Upper lobe of left lung (tissue), 4 donors: ENCODE measurements around the gene KLF18.

Source experiments
- CTCF ChIP-seq, 6 experiments: fragments of 450-650 bp in 4 of 6; fragments of 200-600 bp in 2 of 6; sonication (generic) in 2 of 6; IDR thresholded peaks; one replicate each; pipeline ENCODE4 v1.5.1; 2016 to 2019; ENCODE audit warnings: antibody characterized with exemption in 6 of 6
- EP300 ChIP-seq, 4 donors: sonication (generic); formaldehyde crosslinking; IDR thresholded peaks; one replicate each; pipeline ENCODE4 v1.5.1; 2017; ENCODE audit warnings: antibody characterized with exemption in 4 of 4, control low read depth in 2 of 4
- POLR2A ChIP-seq, 4 donors: fragments of 450-650 bp; IDR thresholded peaks; one replicate each; pipeline ENCODE4 v1.5.1; 2016 to 2017; ENCODE audit warnings: antibody characterized with exemption in 4 of 4, mild to moderate bottlenecking in 2 of 4
- POLR2AphosphoS5 ChIP-seq, 2 donors: sonication (generic); formaldehyde crosslinking; IDR thresholded peaks; one replicate each; pipeline ENCODE4 v1.5.1; 2017; ENCODE audit warnings: antibody characterized with exemption in 2 of 2

- no peak for TF ChIP-seq CTCF (IDR thresholded peaks at IDR 0.05)
- no peak for TF ChIP-seq POLR2AphosphoS5 (IDR thresholded peaks at IDR 0.05)
- no peak for TF ChIP-seq EP300 (IDR thresholded peaks at IDR 0.05)
- TF ChIP-seq POLR2A (IDR thresholded peaks at IDR 0.05), result no peak
These were observed 11.3 kb upstream of the KLF18 start for GRCh38 chr1:44152692-44153091.
